Ramos (cell line): ENCODE results near the gene SLC24A4.

Experiments used
- in situ Hi-C: fragments of 300-500 bp; cut with MboI; formaldehyde crosslinking; loops from one replicate; pipeline ENCODE4 v1.14.3; 2022; ENCODE audit warnings: low sequenced_read_pairs; ENCODE audit not compliant: unreplicated experiment

SLC24A4 gene

DNA sequence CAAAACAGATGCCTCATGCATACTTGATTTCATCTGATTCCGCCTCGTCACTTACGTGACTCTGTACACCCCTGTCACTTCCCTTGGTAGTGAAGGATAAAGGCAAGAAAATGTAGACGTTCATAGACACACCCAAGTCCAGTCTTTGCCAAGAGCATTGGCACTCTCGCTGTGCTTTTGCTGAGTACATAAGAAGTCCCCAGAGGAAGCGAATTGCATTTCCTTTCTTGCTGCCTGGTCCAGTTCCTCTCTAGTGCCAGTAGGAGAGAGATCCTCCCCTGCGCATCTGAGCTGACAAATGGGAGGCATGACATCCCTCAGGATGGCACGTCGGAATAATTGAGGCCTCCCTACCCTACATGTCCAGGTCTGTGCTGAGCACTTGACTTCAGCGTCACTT, 169.3 kb downstream of the SLC24A4 start:
- in situ Hi-C loops: no loop called here

DNA sequence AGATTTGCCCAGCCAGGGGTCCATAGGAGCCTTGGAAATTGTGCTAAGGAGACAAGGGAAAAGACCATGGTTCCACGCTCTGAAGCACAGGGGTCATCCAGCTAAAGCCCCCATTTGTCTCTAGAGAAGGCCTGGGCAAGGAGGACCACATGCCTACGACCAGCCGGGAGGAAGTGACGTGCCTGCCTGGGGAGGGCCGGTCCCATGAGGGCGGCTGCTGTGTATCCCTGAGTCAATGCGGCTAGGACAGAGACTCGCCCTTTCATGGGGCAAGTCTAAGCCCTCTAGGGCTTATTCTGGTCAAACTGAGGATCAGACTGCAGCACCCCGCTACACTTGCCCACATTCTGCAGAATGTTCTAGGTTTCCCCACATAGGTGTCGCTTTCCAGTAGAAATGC, 170.1 kb downstream of the SLC24A4 start:
- in situ Hi-C loops: no loop called here

DNA sequence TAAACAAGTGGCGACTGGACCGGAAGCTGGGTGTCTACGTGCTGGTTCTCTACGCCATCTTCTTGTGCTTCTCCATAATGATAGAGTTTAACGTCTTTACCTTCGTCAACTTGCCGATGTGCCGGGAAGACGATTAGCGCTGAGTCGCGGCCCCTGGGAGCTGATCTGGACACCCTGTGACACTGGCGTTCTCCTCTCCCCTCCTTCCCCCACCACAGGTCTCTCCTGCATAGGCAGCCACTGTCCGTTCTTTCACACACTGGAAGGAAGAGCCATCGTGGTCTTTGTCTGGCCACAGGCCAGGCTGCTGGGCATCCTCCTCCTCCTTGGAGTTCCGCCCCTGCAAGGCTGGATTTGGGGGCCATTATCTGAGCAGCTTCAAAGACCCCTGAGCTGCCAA, 170.5 kb downstream of the SLC24A4 start:
- in situ Hi-C loops: no loop called here

DNA sequence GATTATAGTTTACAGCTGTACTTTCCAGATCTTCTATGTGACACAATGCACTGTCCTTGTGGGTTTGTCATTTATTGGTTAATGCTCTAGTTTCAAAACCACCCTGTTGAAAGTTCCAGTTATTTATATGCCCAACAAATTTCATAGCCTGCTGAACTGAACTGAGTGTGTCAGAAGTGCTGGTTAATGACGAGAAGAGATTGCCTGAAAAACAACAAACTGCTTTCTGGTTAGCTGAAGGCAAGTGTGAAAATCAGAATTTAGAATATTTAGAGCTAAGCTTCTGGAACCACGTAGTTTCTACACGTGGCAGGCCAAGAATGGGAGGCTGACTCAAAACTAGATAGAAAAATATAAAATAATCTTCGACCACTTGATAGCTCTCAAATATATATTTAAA, 171.5 kb downstream of the SLC24A4 start:
- in situ Hi-C loops: no loop called here

DNA sequence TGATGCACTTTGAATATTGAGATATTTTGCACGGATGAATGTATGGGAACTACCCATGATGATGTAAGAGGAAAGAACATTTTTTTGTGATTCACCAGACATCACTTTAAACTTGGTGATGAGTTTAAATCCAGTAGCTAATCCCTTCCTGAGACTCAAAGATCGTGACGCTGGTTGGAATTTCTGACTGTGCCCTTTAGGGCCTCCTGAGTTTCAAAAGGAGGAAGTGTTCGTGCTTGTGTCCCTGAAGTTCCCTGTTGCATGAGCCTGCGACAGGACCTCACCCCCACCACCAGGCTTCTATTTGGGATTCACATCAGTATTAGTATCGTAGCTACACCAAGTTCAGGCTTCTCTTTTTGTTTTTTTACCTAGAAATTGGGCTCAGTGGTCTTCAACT, 172.1 kb downstream of the SLC24A4 start:
- in situ Hi-C loops: no loop called here

DNA sequence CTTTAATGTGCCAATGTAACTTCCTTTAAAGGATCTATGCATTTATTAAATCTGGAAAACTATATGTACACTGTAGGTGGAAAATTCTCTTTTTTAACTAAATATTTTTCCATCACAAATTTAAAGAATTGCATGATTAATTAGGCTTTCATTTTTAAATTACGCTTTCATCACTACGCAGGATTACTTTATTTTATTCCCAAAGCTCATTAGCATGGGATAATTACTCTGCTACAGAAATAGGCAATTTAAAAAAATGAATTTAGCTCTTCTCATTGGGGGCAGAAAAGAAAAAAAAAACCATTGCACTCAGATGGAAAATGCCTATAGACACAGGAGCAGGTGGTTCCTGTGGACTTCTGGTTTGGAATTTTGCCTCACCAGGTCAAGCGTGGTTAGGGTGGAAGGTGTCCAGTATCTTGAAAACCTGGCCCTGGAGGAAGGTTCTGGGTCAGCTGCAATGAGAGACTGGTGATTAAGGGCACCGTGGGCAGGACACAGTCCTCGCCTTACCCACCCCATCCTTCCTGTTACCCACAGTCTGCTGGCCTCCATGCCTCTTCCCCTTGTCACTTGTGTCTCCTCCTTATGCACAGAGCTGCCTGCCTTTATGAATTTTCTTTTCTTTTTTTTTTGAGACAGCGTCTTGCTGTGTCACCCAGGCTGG, 173.4 kb downstream of the SLC24A4 start:
- in situ Hi-C loops: no loop called here

DNA sequence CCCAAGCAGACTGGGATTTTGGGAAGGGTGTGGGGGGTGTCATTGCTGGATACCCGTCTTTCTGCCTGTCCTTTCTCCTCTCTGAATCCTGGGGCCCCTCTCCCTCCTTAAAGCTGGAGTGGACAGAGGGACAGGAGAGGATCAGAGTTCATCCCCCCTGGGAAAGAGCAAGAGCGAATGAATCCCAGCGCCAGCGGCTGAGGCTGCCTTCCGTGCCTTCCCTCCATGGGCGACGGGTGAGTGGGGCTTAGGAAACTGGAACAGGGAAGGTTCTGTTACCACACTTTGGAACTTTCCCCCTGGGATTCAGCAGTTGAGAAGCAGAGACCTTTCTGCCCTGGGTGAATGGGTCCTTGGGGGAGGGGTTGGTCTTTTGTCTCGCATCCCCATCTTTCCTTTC, 174.4 kb downstream of the SLC24A4 start:
- in situ Hi-C loops: no loop called here

DNA sequence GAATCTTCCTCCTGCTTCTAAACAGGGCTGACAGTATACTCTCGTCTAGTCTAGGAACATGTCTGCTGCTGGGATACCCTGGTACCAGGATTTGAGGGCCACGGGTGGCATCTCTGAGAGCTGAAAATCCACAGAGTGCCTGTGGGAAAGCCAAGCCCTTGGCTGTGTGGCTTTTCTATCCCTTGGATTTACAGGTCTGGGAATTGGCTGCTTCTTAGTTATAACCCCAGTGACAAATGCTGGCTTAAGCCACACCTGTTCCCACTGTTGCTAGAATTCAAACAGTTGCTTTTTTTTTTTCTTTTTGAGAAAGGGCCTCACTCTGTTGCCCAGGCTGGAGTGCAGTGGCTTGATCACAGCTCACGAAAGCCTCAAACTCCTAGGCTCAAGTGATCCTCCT, 176.3 kb downstream of the SLC24A4 start:
- in situ Hi-C loops: no loop called here

DNA sequence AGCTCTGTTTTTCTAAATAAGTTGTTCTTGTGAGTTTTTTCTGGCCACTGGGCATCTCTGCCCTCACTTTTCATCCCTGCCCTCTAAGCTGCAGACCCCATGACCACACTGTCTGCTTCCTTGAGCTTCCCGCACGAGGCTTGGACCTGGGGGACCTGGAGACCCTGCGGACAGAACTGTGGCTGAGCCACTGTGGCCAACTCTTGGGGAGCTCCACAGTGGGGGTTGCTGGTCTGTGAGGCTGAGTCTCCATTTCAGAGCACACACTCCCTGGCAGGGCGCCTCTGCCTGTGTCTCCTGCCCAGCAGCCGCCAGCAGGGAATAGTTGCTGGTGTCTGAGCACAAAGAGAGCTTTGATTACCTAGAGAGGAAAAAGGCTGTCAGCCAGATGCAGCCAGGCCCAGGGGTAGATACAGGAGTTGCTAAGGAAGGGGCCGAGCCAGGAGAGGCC, 177.6 kb downstream of the SLC24A4 start:
- in situ Hi-C loops: no loop called here

DNA sequence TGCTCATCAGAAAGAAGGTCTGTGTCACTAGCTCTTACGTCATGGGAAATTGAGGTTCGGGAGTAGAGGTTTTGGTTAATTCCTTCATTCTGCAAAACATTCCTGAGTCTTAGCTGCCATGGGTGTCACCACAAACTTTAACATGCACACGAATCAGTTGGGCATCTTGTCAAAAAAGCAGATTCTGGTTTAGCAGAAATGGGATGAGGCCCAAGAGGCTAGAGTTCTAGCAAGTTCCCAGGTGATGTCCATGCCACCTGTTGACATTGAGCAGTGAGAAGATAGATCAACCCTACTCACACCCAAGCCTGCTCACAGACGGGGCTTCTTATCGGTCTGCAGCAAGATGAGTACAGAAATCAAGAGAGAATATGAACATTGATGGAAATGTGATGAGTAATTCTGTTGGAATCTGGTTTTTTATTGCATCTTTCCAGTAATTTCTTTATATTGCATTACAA, 179.0 kb downstream of the SLC24A4 start:
- in situ Hi-C loops: no loop called here

DNA sequence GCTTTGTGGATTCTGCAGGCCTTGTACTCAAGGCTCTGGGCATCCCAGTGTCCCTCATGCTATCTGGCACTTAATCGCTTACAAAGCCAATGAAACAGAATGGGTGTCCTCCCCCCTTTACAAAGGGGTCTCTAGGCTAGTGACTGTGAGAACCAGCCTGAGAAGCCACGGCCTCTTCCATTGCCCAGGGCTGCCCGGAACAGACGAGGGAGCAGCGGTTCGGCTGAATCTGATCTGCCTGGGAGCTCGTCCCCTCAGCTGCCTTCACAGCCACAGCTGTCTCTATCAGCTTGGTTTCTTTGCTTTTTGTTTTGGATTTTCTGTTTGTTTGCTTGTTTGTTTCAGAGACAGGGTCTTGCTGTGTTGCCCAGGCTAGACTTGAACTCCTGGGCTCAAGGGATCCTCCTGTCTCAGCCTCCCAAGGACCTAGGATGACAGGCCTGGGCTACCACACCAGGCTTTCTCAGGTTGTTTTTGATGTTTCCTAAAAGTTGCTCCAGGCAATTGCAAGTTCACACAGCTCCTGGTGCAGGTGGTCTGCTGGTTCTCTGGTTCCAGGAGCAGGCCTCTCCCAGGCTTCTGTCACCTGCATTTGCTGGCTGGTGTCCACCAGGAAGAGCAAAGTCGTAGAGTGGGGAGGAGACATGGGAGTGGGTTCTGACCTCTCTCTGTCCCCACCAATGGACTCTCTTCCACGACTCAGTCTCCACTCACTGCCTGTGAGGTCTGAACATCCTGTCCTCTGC, 179.7 kb downstream of the SLC24A4 start:
- in situ Hi-C loops: no loop called here

DNA sequence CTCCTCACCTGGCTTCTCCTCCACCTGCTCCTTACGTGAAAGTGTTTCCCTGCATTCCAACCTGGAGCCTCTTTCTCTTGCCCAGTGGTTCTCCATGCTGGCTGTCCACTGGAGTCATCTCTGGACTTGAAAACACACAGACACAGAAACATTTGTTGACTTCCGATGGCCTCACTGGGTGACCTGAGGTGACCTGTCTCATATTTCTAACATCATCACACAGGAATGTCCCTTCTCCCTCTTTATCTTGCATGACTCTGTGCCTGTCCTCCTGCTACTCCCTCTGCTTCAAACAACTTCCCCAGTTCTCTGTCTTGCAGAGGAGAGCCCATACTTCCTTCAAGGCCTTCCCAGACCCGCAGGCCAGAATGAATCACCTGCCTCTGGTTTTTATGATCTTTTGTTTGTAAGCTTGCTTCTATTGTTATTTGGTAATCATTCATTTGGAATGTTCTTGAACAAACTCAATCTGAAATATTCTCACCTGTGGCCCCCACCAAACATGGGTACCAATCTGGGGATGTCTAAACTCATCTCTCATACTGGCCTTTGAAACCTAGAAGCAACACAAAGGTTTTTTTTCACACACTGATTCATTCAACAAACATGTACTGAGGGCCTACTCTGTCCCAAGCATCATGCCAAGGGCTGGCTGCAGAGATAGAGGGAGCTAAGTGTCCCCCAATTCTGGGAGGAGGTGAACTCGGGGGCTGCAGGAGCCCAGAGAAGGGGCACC, 181.0 kb downstream of the SLC24A4 start:
- in situ Hi-C loops: no loop called here

DNA sequence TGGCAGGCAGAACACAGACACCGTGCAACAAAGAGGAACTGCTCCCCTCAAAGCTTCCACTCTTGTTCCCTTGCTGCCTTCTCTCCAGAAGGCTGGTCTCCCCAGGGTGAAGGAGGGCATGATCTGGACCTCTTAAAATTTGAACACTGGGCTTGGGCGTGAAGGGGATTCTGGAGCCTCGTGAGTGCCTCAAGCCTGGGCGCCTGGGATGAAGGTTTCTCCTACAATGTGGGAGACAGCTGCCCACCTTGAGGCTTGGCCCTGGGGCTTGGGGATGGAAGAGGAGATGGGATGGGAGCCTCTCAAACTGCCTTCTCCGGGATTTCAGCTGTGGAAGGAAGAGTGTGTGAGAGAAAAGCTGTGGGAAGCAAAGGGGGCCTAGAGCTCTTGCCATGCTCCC, 182.9 kb downstream of the SLC24A4 start:
- in situ Hi-C loops: no loop called here

DNA sequence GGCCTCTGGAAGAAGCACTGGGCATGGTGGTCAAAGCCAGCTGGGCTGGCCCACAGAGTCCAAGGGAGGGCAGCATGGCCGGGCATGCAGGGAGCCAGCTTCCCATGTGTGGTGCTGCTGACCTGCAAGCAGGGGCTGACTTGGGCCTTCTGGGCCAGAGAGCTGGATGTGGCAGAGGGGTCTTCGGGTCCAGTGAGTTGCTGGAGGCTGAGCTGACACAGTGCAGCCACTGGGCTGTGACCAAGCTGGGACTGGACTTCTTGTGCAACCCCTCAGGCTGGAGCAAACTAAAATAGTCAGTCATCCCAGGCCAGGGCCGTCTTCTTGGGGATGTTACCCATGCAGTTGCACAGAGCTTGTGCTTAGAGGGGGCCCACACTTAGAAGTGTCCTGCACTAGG, 183.3 kb downstream of the SLC24A4 start:
- in situ Hi-C loops: no loop called here

DNA sequence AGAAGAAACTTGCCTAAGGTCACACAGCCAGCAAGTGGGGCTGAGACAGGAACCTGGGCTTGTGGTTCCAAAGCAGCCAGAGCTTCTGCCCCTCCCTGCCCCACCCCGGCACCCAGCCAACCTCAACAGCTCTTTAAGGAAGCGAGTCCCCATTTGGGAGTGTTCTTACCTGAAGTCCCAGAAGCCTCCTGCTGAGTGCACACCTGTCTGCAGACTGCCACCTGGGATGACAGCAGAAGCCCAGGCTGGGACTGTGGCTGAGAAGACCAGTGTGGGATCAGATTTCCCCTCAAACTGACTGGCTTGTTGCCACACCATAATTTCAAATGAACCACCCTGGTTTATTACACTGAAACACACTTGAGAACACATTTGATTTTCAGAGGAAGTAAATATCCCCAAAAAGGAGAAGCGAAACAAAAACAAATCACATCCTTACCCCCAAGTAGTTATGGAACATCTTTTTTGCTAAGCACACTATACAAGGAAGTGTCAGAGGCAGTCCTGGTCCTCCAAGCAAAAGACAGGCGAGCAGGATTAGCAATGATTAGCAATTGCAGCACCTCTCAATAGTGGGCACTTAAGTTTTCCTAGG, 184.3 kb downstream of the SLC24A4 start:
- in situ Hi-C loops: no loop called here

DNA sequence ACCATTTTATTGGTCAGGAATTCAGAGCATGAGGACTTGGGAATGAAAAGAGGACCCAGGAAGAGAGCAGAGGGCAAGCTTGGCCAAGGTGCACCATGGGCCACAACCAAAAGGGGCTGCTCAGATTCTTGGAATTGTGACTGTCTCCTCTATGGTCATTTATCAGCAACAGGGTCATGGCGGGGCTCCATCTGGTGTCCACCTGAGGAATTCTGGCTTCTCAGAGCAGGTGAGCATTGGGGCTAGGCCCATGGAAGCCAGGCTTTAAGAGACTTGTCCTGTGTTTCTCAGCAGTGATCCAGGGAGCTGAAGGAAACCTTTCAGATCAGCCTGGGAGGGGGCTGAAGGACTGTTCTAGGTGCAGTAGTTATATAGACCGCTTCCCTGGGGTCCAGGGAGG, 188.0 kb downstream of the SLC24A4 start:
- in situ Hi-C loops: no loop called here

DNA sequence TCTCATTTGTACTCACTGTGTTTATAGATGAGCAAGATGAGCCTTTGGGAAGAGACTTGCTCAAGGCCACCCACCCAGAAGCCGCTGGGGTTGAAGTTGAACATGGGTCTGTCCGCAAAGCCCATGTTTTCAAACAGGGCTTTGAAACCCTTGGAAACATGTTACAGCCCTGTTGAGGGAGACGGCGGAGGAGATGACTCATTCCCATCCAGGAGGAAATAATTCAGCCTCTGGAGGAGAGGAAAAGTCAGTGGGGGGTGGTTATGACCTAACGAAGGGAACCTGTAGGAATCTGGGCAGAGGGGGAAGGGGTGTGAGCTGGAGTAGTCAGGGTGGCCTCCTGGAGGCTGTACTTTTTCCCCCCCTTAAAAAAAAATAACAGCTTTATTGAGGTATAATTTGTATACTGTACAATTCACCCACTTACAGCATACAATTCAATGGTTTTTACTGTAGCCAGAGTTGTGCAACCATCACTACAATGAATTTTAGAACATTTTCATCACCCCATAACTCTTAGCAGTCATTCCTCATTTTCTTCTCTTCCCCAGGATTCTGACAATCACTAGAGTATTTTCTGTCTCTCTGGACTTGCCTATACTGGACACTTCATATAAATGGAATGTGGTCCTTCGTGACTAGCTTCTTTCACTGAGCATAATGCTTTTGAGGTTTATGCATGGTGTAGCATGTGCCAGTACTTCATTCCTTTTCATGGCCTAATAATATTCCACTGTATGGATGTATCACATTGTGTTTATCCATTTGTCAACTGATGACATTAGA, 188.7 kb downstream of the SLC24A4 start:
- in situ Hi-C loops: no loop called here

DNA sequence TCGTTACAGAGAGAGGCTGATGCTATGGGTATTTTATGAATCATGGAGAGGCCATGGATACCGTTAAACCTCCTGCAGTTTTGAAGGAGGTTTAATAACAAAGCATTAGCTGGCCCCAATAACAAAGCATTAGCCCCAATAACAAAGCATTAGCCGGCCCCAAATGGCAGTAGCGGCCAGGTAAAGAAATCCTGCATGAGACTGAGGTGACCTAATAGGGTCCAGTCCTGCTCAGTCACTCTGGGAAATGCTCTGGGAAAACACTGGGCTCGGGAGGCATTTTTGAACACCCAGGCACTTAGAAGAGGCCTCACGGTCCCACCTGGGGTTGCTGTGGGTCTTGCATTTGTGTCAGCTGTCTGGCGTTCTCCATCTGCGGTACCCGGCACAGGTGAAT, 189.8 kb downstream of the SLC24A4 start:
- in situ Hi-C loops: no loop called here

DNA sequence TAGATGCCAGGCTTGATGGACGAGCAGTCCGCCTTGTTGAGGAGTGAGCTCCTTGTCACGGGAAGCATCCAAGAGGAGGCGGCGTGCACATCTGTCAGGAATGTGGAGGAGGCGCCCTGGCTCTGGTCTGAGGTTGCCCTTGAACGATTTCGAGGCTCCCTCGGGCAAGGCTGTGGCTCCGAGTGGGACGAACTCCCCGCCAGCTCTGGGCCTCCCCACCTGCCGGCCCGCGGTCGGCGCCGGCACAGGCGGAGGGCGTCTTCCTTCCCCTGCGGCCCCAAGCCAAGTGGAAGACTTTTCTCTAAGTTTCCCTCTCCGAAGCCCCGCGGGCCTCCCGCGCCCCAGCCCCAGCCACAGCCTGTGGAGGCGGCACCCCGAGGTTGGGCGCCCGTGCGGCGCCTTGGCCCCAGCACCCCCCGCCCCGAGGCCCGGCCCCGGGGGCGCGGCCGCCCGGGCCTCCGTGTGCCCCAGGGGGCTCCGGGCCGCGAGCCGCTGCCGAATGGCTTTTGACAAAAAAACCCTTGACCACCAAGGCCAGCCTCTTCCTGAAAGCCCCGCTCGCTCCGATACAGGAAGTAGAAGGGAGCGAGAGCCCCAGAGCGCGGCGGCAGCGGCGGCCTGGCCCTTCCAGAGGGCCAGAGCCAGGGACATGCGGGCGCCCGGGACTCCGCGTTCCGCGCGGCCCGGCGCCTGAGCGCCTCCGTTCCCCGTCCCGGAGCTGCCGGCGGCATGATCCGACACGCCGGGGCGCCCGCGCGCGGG, 190.4 kb downstream of the SLC24A4 start, which contains the start of gene RIN3:
RIN3 (plus strand) TSS at position 578 of the 762 bp plus-strand sequence; CDS start at position 730, 152 bp downstream.
- in situ Hi-C loops: no loop called here
